ENCODE results near the gene FAM89A.

FAM89A gene

DNA sequence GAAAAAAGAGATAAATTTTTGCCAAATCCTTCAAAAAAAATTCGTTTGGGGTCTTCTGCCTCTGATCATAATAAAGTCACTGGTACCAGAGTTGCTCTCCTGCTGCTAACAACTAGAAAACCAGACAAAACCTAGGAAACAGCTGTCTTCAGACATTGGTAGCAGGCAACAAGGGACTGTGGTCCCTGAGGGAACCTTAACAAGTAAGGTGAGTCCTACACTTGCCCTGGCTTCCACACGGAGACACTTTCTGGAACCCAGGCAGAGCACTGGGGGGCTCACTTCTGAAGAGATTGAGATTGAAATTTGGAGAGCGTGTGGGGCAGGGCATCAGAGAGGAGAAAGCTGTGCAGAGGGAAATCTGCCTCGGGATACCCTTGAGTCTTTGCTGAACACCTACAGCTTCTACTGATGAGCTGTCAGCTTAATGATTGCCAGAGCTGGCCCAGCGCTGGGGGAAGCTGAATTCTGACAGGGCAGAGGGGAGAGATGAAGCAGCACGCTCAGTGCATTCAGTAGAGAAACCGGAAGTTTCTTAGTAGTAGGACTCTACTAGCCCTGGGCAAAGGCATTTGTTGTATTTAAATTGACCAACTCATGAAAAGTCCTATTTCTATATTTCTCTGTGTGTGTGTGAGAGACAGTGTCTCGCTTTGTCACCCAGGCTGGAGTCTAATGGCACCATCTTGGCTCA is 18.5 kb upstream of the FAM89A start:
- Histone ChIP-seq H3K9me2 (replicated peaks; ENCODE audit: control insufficient read depth, low read length) (no peaks in the 10 kb centered on the region), H3K27ac (ENCODE audit: low read depth, low read length) (no peak overlapping the region), H3K36me3 (ENCODE audit: control insufficient read depth, low read length) (no peaks in the 10 kb centered on the region), H3K4me3 (ENCODE audit: low read length) (no peak overlapping the region), H3K79me2 (ENCODE audit: control insufficient read depth, low read length) (no peaks in the 10 kb centered on the region), H3F3A (ENCODE audit: control insufficient read depth, insufficient read depth) (peaks cover 3% of the 10 kb centered on the region; the same call in 1 of the 2 replicates), H4K20me1 (ENCODE audit: control insufficient read depth, insufficient read depth, low read depth, low read length) (no peaks in the 10 kb centered on the region), H3K27me3 (ENCODE audit: control insufficient read depth, low read length) (peaks cover 16% of the 10 kb centered on the region), H3K9me3 (ENCODE audit: control insufficient read depth, insufficient read depth, low read length) (no peaks in the 10 kb centered on the region), H3K4me2 (ENCODE audit: low read length) (no peak overlapping the region), H3K4me1 (ENCODE audit: control insufficient read depth, low read length) (peaks cover 10% of the 10 kb centered on the region)
- TF ChIP-seq EZH2phosphoT487 (IDR thresholded peaks at IDR 0.05; ENCODE audit: borderline replicate concordance, low read length) = no peak
- TF ChIP-seq, protein P1, sequence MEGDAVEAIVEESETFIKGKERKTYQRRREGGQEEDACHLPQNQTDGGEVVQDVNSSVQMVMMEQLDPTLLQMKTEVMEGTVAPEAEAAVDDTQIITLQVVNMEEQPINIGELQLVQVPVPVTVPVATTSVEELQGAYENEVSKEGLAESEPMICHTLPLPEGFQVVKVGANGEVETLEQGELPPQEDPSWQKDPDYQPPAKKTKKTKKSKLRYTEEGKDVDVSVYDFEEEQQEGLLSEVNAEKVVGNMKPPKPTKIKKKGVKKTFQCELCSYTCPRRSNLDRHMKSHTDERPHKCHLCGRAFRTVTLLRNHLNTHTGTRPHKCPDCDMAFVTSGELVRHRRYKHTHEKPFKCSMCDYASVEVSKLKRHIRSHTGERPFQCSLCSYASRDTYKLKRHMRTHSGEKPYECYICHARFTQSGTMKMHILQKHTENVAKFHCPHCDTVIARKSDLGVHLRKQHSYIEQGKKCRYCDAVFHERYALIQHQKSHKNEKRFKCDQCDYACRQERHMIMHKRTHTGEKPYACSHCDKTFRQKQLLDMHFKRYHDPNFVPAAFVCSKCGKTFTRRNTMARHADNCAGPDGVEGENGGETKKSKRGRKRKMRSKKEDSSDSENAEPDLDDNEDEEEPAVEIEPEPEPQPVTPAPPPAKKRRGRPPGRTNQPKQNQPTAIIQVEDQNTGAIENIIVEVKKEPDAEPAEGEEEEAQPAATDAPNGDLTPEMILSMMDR (IDR thresholded peaks at IDR 0.05; ENCODE audit: low read depth, low read length, poor library complexity, severe bottlenecking) = no peak

DNA sequence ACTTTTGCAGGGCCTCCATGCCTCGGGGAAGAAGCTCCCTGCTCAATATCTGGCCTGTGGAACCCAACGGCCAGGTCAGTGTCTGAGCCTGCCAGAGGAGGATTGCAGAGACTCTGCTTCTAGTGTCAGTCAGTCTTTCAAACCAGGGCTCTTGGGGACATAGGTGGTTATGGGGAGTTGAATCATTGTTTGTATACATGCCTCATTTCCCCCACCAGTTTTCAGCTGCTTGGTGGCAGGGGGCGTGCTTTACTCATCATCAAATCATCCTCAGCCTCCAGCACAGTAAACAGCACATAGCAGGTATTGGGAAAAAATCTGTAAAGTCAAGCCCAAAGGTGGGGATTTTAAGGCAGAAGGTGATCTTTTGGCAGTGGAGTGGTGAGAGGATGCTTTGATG is 17.4 kb upstream of the FAM89A start:
- Histone ChIP-seq H3K27me3 (ENCODE audit: control insufficient read depth, low read length) (peaks cover 11% of the 10 kb centered on the region), H3K4me3 (ENCODE audit: low read length) (no peak overlapping the region), H3K4me2 (ENCODE audit: low read length) (no peak overlapping the region), H4K20me1 (ENCODE audit: control insufficient read depth, insufficient read depth, low read depth, low read length) (no peaks in the 10 kb centered on the region), H3K9me2 (replicated peaks; ENCODE audit: control insufficient read depth, low read length) (no peaks in the 10 kb centered on the region), H3K4me1 (ENCODE audit: control insufficient read depth, low read length) (peaks cover 17% of the 10 kb centered on the region), H3K79me2 (ENCODE audit: control insufficient read depth, low read length) (no peaks in the 10 kb centered on the region), H3F3A (ENCODE audit: control insufficient read depth, insufficient read depth) (peaks cover 3% of the 10 kb centered on the region; the same call in 1 of the 2 replicates), H3K9me3 (ENCODE audit: control insufficient read depth, insufficient read depth, low read length) (no peaks in the 10 kb centered on the region), H3K27ac (ENCODE audit: low read depth, low read length) (no peak overlapping the region), H3K36me3 (ENCODE audit: control insufficient read depth, low read length) (no peaks in the 10 kb centered on the region)
- TF ChIP-seq EZH2phosphoT487 (IDR thresholded peaks at IDR 0.05; ENCODE audit: borderline replicate concordance, low read length) = no peak
- TF ChIP-seq, protein P1 (IDR thresholded peaks at IDR 0.05; ENCODE audit: low read depth, low read length, poor library complexity, severe bottlenecking) = no peak

DNA sequence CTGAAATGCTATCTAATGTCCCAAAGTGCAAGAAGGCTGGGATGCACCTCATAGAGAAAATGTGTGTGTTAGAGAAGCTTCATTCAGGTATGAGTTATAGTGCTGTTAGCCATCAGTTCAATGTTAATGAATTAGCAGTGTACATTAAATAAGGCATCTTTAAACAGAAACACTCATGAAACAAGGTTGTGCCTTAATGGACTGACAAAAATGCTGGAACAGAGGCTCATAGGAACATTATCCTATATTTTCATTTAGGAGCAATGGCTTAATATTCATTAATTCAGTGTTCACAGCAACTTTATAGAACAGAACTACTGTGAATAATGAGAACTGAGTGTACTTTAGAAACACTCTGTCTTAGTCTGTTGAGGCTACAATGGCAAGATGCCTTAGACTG is 15.2 kb upstream of the FAM89A start:
- H3K79me2 ChIP-seq (ENCODE audit: control insufficient read depth, low read length) = no peaks in the 10 kb centered on the region
- no peak overlapping the region for H3K27ac ChIP-seq (ENCODE audit: low read depth, low read length)
- no peaks in the 10 kb centered on the region for H3K9me3 ChIP-seq (ENCODE audit: control insufficient read depth, insufficient read depth, low read length)
- H3K4me2 ChIP-seq (ENCODE audit: low read length) = no peak overlapping the region
- no peaks in the 10 kb centered on the region for H4K20me1 ChIP-seq (ENCODE audit: control insufficient read depth, insufficient read depth, low read depth, low read length)
- H3K4me3 ChIP-seq (ENCODE audit: low read length) = no peak overlapping the region
- H3K4me1 ChIP-seq (ENCODE audit: control insufficient read depth, low read length) = peaks cover 17% of the 10 kb centered on the region
- H3K27me3 ChIP-seq (ENCODE audit: control insufficient read depth, low read length) = peaks cover 6% of the 10 kb centered on the region
- no peaks in the 10 kb centered on the region for H3K9me2 ChIP-seq (replicated peaks; ENCODE audit: control insufficient read depth, low read length)
- TF ChIP-seq, protein P1 (IDR thresholded peaks at IDR 0.05; ENCODE audit: low read depth, low read length, poor library complexity, severe bottlenecking) = no peak
- TF ChIP-seq EZH2phosphoT487 (IDR thresholded peaks at IDR 0.05; ENCODE audit: borderline replicate concordance, low read length) = no peak
- H3K36me3 ChIP-seq (ENCODE audit: control insufficient read depth, low read length) = no peaks in the 10 kb centered on the region
- H3F3A ChIP-seq (ENCODE audit: control insufficient read depth, insufficient read depth) = peaks cover 3% of the 10 kb centered on the region; the same call in 1 of the 2 replicates

Measured in DOHH2 (cell line).